Naive thymus-derived CD8-positive, alpha-beta T cell (primary cell): ENCODE data around the gene BCAR3. TPM values are rescaled to one million over a fixed set of nuclear protein-coding genes. Genes with fewer than 3 reads are reported as not detected.
A peak's percentile ranks its signal among the peaks of the same experiment; 100 is the strongest.
"Not testable (repeated sequence)": the region's sequence is repeated elsewhere in the genome, so short reads cannot be mapped to it uniquely, and the experiment has no call there.

Source experiments
- ATAC-seq, 2 donors: fragments of 150-1000 bp; cut with Tn5 transposase in 1 of 2; sonication (Bioruptor Pico), chemical (Tn5 transposase) in 1 of 2; 1 replicate in 1 of 2; 2 replicates in 1 of 2; pipeline ENCODE4 v1.10.0; 2021; ENCODE audit warnings: mild to moderate bottlenecking in 2 of 2, moderate library complexity in 2 of 2
- POLR2A ChIA-PET: fragments of 350-600 bp; sonication (Branson Sonifier 250); formaldehyde crosslinking; loops from one replicate; lab custom pipeline; 2021; ENCODE audit warnings: antibody characterized with exemption; lab: Charles Lee
- DNase-seq, 10 donors: peaks; one replicate each; pipeline versions ENCODE4 v3.0.0 to v3.0.0-alpha.2; 2020 to 2022
- H3K27ac Mint-ChIP-seq, 10 donors: one replicate each; pipeline ENCODE4 v1.8.0; 2020 to 2022; ENCODE audit warnings: mild to moderate bottlenecking in 10 of 10, mixed read lengths in 10 of 10, moderate library complexity in 4 of 10, inconsistent platforms in 1 of 10
- H3K27me3 Mint-ChIP-seq, 5 donors: one replicate each; pipeline ENCODE4 v1.8.0; 2021 to 2022; ENCODE audit warnings: mixed read lengths in 5 of 5
- H3K36me3 Mint-ChIP-seq, 3 donors: one replicate each; pipeline ENCODE4 v1.8.0; 2020 to 2022; ENCODE audit warnings: mixed read lengths in 3 of 3, mild to moderate bottlenecking in 2 of 3, inconsistent platforms in 1 of 3
- H3K4me1 Mint-ChIP-seq, 4 donors: one replicate each; pipeline ENCODE4 v1.8.0; 2021 to 2022; ENCODE audit warnings: mixed read lengths in 4 of 4
- H3K4me3 Mint-ChIP-seq, 10 donors: one replicate each; pipeline ENCODE4 v1.8.0; 2020 to 2022; ENCODE audit warnings: mild to moderate bottlenecking in 10 of 10, mixed read lengths in 10 of 10, moderate library complexity in 6 of 10, inconsistent platforms in 1 of 10
- H3K9me3 Mint-ChIP-seq, 9 donors: one replicate each; pipeline ENCODE4 v1.8.0; 2020 to 2022; ENCODE audit warnings: mixed read lengths in 9 of 9, mild to moderate bottlenecking in 3 of 9, inconsistent platforms in 1 of 9, moderate library complexity in 1 of 9
- polyA plus RNA-seq, 3 donors: library from polyadenylated mRNA; unstranded; fragments of 300-500 nt; fragmentation: Illumina TruSeq; gene quantifications; one replicate each; pipeline ENCODE4 v1.2.3, GENCODE V29; 2021
- total RNA-seq, 8 experiments: library from RNA in 2 of 8; stranded (reverse) in 2 of 8; gene quantifications; one replicate each; pipeline ENCODE4 v1.2.3 and lab custom pipeline; 2021 to 2026

BCAR3 gene
- total and polyA plus RNA-seq, 5 experiments from 2014 or later = 0.28 to 1.3 (median 0.66) TPM

- DNase-seq = no peak
- POLR2A ChIA-PET = no interaction called here
- ATAC-seq = no peak
- no peak overlapping the region for H3K27ac Mint-ChIP-seq
- peaks cover 0 to 9% (median 0%) of the 10 kb centered on the region in 5 donors for H3K27me3 Mint-ChIP-seq
- H3K4me1 Mint-ChIP-seq = peaks cover 0 to 2% (median 0%) of the 10 kb centered on the region in 4 donors
- H3K4me3 Mint-ChIP-seq = no peak overlapping the region
- H3K9me3 Mint-ChIP-seq = no peaks in the 10 kb centered on the region
- no peaks in the 10 kb centered on the region for H3K36me3 Mint-ChIP-seq
Observed at GRCh38 chr1:93668951-93669350, 12.7 kb downstream of the BCAR3 start.

DNA sequence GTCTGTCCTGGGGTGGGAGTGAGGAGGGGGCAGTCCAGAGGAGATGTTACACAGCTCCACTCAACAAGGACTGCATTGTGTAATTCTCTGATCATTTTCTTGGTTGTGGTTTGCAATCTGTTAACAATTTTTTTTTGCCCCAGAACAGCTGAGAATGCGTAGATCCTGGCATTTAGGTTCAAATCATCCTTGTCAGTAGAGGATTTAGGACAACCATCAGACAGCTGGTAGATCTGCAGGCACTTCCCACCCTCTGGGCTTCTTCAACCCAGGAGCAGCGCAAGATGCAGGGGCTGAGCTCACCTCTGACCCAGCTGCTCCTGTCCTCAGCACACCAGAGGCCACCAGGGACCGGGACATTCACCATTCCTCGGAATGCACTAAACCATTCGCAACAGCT, 13.5 kb downstream of the BCAR3 start:
- DNase-seq (no peak), ATAC-seq (no peak)
- POLR2A ChIA-PET = no interaction called here
- H3K27ac Mint-ChIP-seq = no peak overlapping the region
- H3K27me3 Mint-ChIP-seq = peaks cover 0 to 9% (median 0%) of the 10 kb centered on the region in 5 donors
- no peaks in the 10 kb centered on the region for H3K36me3 Mint-ChIP-seq
- H3K4me3 Mint-ChIP-seq = no peak overlapping the region
- no peaks in the 10 kb centered on the region for H3K9me3 Mint-ChIP-seq
- peaks cover 0 to 2% (median 0%) of the 10 kb centered on the region in 4 donors for H3K4me1 Mint-ChIP-seq

GRCh38 chr1:93667642-93668041, 14.0 kb downstream of the BCAR3 start:
- H3K27me3 Mint-ChIP-seq = peaks cover 0 to 9% (median 0%) of the 10 kb centered on the region in 5 donors
- ATAC-seq = no peak
- H3K27ac Mint-ChIP-seq = no peak overlapping the region

DNA sequence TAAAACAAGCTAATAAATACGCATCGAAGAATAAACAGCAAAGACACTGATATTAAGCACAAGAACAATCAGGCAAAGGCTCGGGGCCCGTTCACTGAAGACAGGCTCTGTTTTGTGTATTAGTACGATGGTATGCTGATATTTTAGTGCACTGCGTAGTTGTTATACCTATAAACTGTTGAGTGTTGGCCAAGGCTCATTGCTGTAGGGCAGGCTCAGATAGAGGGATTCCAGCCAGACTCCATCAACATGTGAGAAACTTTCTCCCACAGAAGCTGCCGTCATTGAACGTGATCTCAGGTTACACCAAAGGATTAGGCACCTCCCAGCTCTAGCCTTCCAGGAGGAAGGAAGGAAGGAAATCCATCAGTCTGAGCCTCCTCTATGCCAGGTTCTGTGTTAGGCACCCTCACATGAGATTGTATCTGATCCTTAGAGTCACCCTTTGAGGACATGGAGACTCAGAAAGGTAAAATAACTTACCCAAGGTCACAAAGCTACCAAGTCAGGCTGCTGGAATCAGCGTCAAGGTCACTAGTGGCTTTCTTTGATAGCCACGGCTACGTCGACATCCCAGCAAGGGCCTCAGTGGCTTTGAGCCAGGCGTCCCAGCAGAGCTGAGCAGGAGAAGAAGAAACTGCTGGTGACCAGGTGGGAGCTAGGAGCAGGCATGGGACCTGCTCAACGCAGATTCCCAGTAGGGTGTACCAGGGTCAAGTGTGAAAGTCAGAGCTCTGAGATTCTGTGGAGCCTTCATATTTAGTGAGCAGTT, 14.8 kb downstream of the BCAR3 start:
- ATAC-seq (no peak), DNase-seq (no peak)
- POLR2A ChIA-PET = no interaction called here
- Mint-ChIP-seq H3K4me1 (no peaks in the 10 kb centered on the region), H3K9me3 (no peaks in the 10 kb centered on the region), H3K27me3 (peaks cover 0 to 9% (median 0%) of the 10 kb centered on the region in 5 donors), H3K27ac (no peak overlapping the region), H3K36me3 (no peaks in the 10 kb centered on the region), H3K4me3 (no peak overlapping the region)

More at GRCh38 chr1:93667642-93668041, 14.0 kb downstream of the BCAR3 start:
- no peaks in the 10 kb centered on the region for H3K36me3 Mint-ChIP-seq
- no peak for DNase-seq
- H3K4me3 Mint-ChIP-seq = no peak overlapping the region
- no peaks in the 10 kb centered on the region for H3K4me1 Mint-ChIP-seq
- H3K9me3 Mint-ChIP-seq = no peaks in the 10 kb centered on the region
- POLR2A ChIA-PET = no interaction called here

GRCh38 chr1:93665015-93665414, 16.6 kb downstream of the BCAR3 start:
- Mint-ChIP-seq H3K4me3 (no peak overlapping the region), H3K27ac (no peak overlapping the region), H3K9me3 (no peaks in the 10 kb centered on the region), H3K4me1 (no peaks in the 10 kb centered on the region), H3K27me3 (peaks cover 0 to 9% (median 0%) of the 10 kb centered on the region in 5 donors), H3K36me3 (no peaks in the 10 kb centered on the region)
- POLR2A ChIA-PET = no interaction called here
- ATAC-seq (no peak), DNase-seq (no peak)

- DNase-seq = no peak
- peak overlapping the region in 1 of 10 donors; percentile 30 for H3K27ac Mint-ChIP-seq
Observed at GRCh38 chr1:93663208-93663614, 18.4 kb downstream of the BCAR3 start.

DNA sequence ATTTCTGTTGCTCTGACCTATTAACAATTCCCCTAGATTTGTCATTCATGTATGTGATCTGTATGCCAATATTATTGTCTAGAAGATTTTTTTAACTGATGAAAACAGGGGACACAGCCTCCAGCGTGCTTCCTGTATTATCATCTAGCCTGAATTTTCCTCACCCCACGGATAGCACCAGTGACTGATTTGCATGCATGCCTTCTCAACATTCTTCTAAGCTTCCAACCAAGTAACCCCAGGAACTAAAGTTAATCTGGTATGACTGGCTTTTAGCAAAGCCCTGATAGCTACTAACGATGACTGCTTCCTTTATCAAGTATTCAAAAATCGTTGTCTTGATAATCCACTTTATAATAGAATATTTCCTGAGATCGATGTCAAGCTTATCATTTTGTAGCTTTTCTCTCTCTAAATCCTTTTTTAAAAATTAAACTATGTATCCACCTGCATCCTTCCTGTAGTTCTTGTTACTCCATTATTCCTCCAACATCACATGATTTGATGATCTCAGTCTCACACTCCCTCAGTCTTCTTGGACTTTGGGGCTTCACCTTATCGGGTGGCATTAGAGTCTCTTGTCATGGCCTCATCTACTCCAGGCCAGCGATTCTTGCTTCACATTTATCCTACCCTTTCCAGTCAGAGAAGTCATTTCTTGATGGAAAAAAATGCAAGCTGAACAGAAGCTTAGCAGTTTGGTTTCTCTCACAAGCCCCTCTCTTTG, 19.0 kb downstream of the BCAR3 start:
- Mint-ChIP-seq H3K4me1 (no peaks in the 10 kb centered on the region), H3K4me3 (no peak overlapping the region), H3K36me3 (no peaks in the 10 kb centered on the region), H3K27me3 (peaks cover 0 to 9% (median 0%) of the 10 kb centered on the region in 5 donors), H3K27ac (no peak overlapping the region), H3K9me3 (no peaks in the 10 kb centered on the region)
- no peak for ATAC-seq
- POLR2A ChIA-PET = no interaction called here
- DNase-seq = no peak

More at GRCh38 chr1:93663208-93663614, 18.4 kb downstream of the BCAR3 start:
- POLR2A ChIA-PET = no interaction called here
- ATAC-seq = no peak
- no peaks in the 10 kb centered on the region for H3K4me1 Mint-ChIP-seq
- peaks cover 0 to 9% (median 0%) of the 10 kb centered on the region in 5 donors for H3K27me3 Mint-ChIP-seq
- no peaks in the 10 kb centered on the region for H3K9me3 Mint-ChIP-seq
- H3K4me3 Mint-ChIP-seq = no peak overlapping the region
- no peaks in the 10 kb centered on the region for H3K36me3 Mint-ChIP-seq

GRCh38 chr1:93661829-93662474, 19.7 kb downstream of the BCAR3 start:
- POLR2A ChIA-PET = no interaction called here
- DNase-seq (no peak), ATAC-seq (no peak)
- Mint-ChIP-seq H3K27me3 (peaks cover 0 to 8% (median 0%) of the 10 kb centered on the region in 5 donors), H3K27ac (no peak overlapping the region), H3K36me3 (no peaks in the 10 kb centered on the region), H3K9me3 (no peaks in the 10 kb centered on the region), H3K4me3 (no peak overlapping the region), H3K4me1 (no peaks in the 10 kb centered on the region)

- not testable (repeated sequence) for H3K4me3 Mint-ChIP-seq, H3K36me3 Mint-ChIP-seq, H3K27me3 Mint-ChIP-seq, H3K27ac Mint-ChIP-seq, ATAC-seq, DNase-seq, H3K9me3 Mint-ChIP-seq, H3K4me1 Mint-ChIP-seq
- POLR2A ChIA-PET = interaction anchor here (0.6 kb wide), 1 partner anchor 296 kb away, joined by 8 read pairs; no protein-coding TSS in a partner anchor
Observed at GRCh38 chr1:93661341-93661740, 20.3 kb downstream of the BCAR3 start.

- Mint-ChIP-seq H3K4me3 (no peak overlapping the region), H3K27me3 (peaks cover 0 to 2% (median 0%) of the 10 kb centered on the region in 5 donors), H3K4me1 (no peaks in the 10 kb centered on the region), H3K27ac (no peak overlapping the region), H3K9me3 (no peaks in the 10 kb centered on the region), H3K36me3 (no peaks in the 10 kb centered on the region)
- POLR2A ChIA-PET = no interaction called here
- DNase-seq (no peak), ATAC-seq (no peak)
Observed at GRCh38 chr1:93659822-93660503, 21.7 kb downstream of the BCAR3 start.

GRCh38 chr1:93658188-93658587, 23.4 kb downstream of the BCAR3 start:
- H3K27me3 Mint-ChIP-seq = peaks cover 0 to 2% (median 0%) of the 10 kb centered on the region in 5 donors

GRCh38 chr1:93656491-93656890, 25.1 kb downstream of the BCAR3 start:
- POLR2A ChIA-PET = no interaction called here
- ATAC-seq = no peak
- Mint-ChIP-seq H3K4me1 (no peaks in the 10 kb centered on the region), H3K4me3 (no peak overlapping the region), H3K27ac (no peak overlapping the region), H3K36me3 (no peaks in the 10 kb centered on the region), H3K9me3 (no peaks in the 10 kb centered on the region), H3K27me3 (peaks cover 0 to 2% (median 0%) of the 10 kb centered on the region in 5 donors)
- DNase-seq = no peak

More at GRCh38 chr1:93658188-93658587, 23.4 kb downstream of the BCAR3 start:
- no peaks in the 10 kb centered on the region for H3K36me3 Mint-ChIP-seq
- POLR2A ChIA-PET = no interaction called here
- H3K4me3 Mint-ChIP-seq = no peak overlapping the region
- H3K27ac Mint-ChIP-seq = no peak overlapping the region
- DNase-seq (no peak), ATAC-seq (no peak)
- H3K9me3 Mint-ChIP-seq = no peaks in the 10 kb centered on the region
- no peaks in the 10 kb centered on the region for H3K4me1 Mint-ChIP-seq
